HepG2 (cell line): ENCODE data around the gene DOK5. TPM values are rescaled to one million over a fixed set of nuclear protein-coding genes. Genes with fewer than 3 reads are reported as not detected.

Experiments
- FOXM1 ChIP-seq: sonication (generic); formaldehyde crosslinking; IDR thresholded peaks from 2 replicates; pipeline ENCODE4 v1.5.0; 2020; ENCODE audit warnings: missing genetic modification reagents
- JUN ChIP-seq: sonication (generic); formaldehyde crosslinking; IDR thresholded peaks from 2 replicates; pipeline ENCODE4 v1.4.0; 2020; ENCODE audit warnings: mild to moderate bottlenecking, missing genetic modification reagents
- PAX8 ChIP-seq: sonication (generic); formaldehyde crosslinking; IDR thresholded peaks from 2 replicates; pipeline ENCODE4 v1.8.0; 2022; ENCODE audit warnings: mild to moderate bottlenecking, missing genetic modification reagents, borderline replicate concordance
- REST ChIP-seq, 2 experiments: IDR thresholded peaks; 2 replicates each; pipeline ENCODE4 v1.6.1; 2011 to 2012; ENCODE audit warnings: low read length in 2 of 2, borderline replicate concordance in 1 of 2, low read depth in 1 of 2, mild to moderate bottlenecking in 1 of 2, moderate library complexity in 1 of 2
- TBL1XR1 ChIP-seq: fragments of 150-350 bp; IDR thresholded peaks from 2 replicates; pipeline ENCODE4 v1.6.1; 2014; ENCODE audit warnings: borderline replicate concordance, low read length; ENCODE audit not compliant: partially characterized antibody
- ZNF292 ChIP-seq: sonication (generic); formaldehyde crosslinking; IDR thresholded peaks from 2 replicates; pipeline ENCODE4 v1.8.1; 2022; ENCODE audit warnings: mild to moderate bottlenecking, low read depth, missing genetic modification reagents, borderline replicate concordance
- ZNF337 ChIP-seq: sonication (generic); formaldehyde crosslinking; IDR thresholded peaks from 2 replicates; pipeline ENCODE4 v1.5.1; 2020; ENCODE audit warnings: missing genetic modification reagents, low read depth, mild to moderate bottlenecking, borderline replicate concordance
- ZNF414 ChIP-seq: sonication (generic); formaldehyde crosslinking; IDR thresholded peaks from 2 replicates; pipeline ENCODE4 v1.5.0; 2020; ENCODE audit warnings: missing genetic modification reagents
- polyA plus RNA-seq, 8 experiments: library from polyadenylated mRNA; depleted of rRNA in 3 of 8; stranded (reverse) in 7 of 8; unstranded in 1 of 8; fragments of >200 nt; fragmentation: Illumina TruSeq in 4 of 8; extraction: Trizol in 4 of 8; gene quantifications; 2 replicates each; pipeline versions ENCODE4 v1.2.1 to v1.2.3, GENCODE V29; 2011 to 2016; ENCODE audit warnings: low read depth in 4 of 8, missing spikeins in 1 of 8, mixed read lengths in 1 of 8; ENCODE audit not compliant: insufficient read depth in 1 of 8
- total RNA-seq, 5 experiments: library from RNA; depleted of rRNA; stranded (reverse); fragments of >200 nt; fragmentation: Illumina TruSeq; extraction: Trizol; gene quantifications; 2 replicates each; pipeline ENCODE4 v1.2.3, GENCODE V29; 2016; ENCODE audit warnings: low read depth in 1 of 5
- TF ChIP-seq, protein P1 (sequence below): sonication (generic); formaldehyde crosslinking; conservative IDR thresholded peaks from 2 replicates; pipeline ENCODE4 v1.4.0; 2020; ENCODE audit warnings: missing genetic modification reagents

DOK5 gene
- total and polyA plus RNA-seq, 2 of the 13 experiments (the other 11 are each of a cell fraction or from before 2014, with no cell fraction given): not detected

DNA sequence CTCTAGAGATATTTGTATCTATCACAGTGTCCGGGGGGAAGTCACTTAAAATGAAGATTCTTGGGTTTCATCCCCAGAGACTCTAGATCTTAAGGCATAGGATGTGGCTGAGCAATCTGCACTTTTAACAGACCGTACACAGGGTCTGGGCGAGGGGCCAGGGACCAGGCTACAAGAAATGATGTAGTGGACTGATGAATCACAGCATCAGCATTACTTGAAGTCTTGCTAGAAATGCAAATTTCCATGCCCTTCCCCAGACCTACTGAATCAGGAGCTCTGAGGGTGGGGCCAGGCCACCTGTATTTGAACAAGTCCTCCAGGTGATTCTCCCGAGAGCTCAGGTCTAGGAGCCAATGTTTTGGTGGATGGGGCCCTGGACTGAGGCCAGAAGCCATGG, 168.4 kb downstream of the DOK5 start (continued):
- TF ChIP-seq ZNF414 (CRISPR knock-in tag): no peak
- TF ChIP-seq JUN (CRISPR knock-in tag): no peak
- no peak for TF ChIP-seq TBL1XR1
- TF ChIP-seq REST (IDR thresholded peaks at IDR 0.05; ENCODE audit: borderline replicate concordance in 1 of 2, low read depth in 1 of 2, low read length in 2 of 2): no peak
- TF ChIP-seq FOXM1 (CRISPR knock-in tag): no peak
- TF ChIP-seq ZNF337 (CRISPR knock-in tag): no peak
- no peak for TF ChIP-seq PAX8 (CRISPR knock-in tag)
- TF ChIP-seq ZNF292 (CRISPR knock-in tag): no peak
- TF ChIP-seq, protein P1, sequence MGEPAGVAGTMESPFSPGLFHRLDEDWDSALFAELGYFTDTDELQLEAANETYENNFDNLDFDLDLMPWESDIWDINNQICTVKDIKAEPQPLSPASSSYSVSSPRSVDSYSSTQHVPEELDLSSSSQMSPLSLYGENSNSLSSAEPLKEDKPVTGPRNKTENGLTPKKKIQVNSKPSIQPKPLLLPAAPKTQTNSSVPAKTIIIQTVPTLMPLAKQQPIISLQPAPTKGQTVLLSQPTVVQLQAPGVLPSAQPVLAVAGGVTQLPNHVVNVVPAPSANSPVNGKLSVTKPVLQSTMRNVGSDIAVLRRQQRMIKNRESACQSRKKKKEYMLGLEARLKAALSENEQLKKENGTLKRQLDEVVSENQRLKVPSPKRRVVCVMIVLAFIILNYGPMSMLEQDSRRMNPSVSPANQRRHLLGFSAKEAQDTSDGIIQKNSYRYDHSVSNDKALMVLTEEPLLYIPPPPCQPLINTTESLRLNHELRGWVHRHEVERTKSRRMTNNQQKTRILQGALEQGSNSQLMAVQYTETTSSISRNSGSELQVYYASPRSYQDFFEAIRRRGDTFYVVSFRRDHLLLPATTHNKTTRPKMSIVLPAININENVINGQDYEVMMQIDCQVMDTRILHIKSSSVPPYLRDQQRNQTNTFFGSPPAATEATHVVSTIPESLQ (CRISPR knock-in tag): no peak
